HepG2 (cell line): ENCODE measurements around the gene CELF4. TPM values are rescaled to one million over a fixed set of nuclear protein-coding genes. Genes with fewer than 3 reads are reported as not detected.

Experiments used
- CHD4 ChIP-seq: fragments of 200-600 bp; sonication (generic); IDR thresholded peaks from 2 replicates; pipeline ENCODE4 v1.7.0; 2017; ENCODE audit warnings: mild to moderate bottlenecking, low read length, borderline replicate concordance
- GZF1 ChIP-seq: sonication (generic); formaldehyde crosslinking; IDR thresholded peaks from 2 replicates; pipeline ENCODE4 v1.5.1; 2020; ENCODE audit warnings: mild to moderate bottlenecking, missing genetic modification reagents
- LRRFIP1 ChIP-seq: sonication (generic); formaldehyde crosslinking; conservative IDR thresholded peaks from 2 replicates; pipeline ENCODE4 v1.4.0; 2020; ENCODE audit warnings: missing genetic modification reagents
- MIXL1 ChIP-seq: IDR thresholded peaks from 2 replicates; pipeline ENCODE4 v1.6.1; 2016
- SMYD3 ChIP-seq: sonication (generic); formaldehyde crosslinking; IDR thresholded peaks from 2 replicates; pipeline ENCODE4 v1.8.1; 2023; ENCODE audit warnings: mild to moderate bottlenecking, missing genetic modification reagents
- TBX2 ChIP-seq: sonication (generic); formaldehyde crosslinking; IDR thresholded peaks from 2 replicates; pipeline ENCODE4 v1.5.0; 2020; ENCODE audit warnings: missing genetic modification reagents, mild to moderate bottlenecking, borderline replicate concordance
- ZBTB7B ChIP-seq: sonication (generic); formaldehyde crosslinking; IDR thresholded peaks from 2 replicates; pipeline ENCODE4 v1.4.0; 2020; ENCODE audit warnings: missing genetic modification reagents
- ZFP1 ChIP-seq: IDR thresholded peaks from 2 replicates; pipeline ENCODE4 v1.6.1; 2016
- ZNF569 ChIP-seq: sonication (generic); formaldehyde crosslinking; IDR thresholded peaks from 2 replicates; pipeline ENCODE4 v1.5.0; 2020; ENCODE audit warnings: mild to moderate bottlenecking, missing genetic modification reagents, moderate library complexity, borderline replicate concordance
- ZNF780A ChIP-seq: sonication (generic); formaldehyde crosslinking; IDR thresholded peaks from 2 replicates; pipeline ENCODE4 v1.8.0; 2022; ENCODE audit warnings: mild to moderate bottlenecking, missing genetic modification reagents, moderate library complexity
- polyA plus RNA-seq, 8 experiments: library from polyadenylated mRNA; depleted of rRNA in 3 of 8; stranded (reverse) in 7 of 8; unstranded in 1 of 8; fragments of >200 nt; fragmentation: Illumina TruSeq in 4 of 8; extraction: Trizol in 4 of 8; gene quantifications; 2 replicates each; pipeline versions ENCODE4 v1.2.1 to v1.2.3, GENCODE V29; 2011 to 2016; ENCODE audit warnings: low read depth in 4 of 8, missing spikeins in 1 of 8, mixed read lengths in 1 of 8; ENCODE audit not compliant: insufficient read depth in 1 of 8
- total RNA-seq, 5 experiments: library from RNA; depleted of rRNA; stranded (reverse); fragments of >200 nt; fragmentation: Illumina TruSeq; extraction: Trizol; gene quantifications; 2 replicates each; pipeline ENCODE4 v1.2.3, GENCODE V29; 2016; ENCODE audit warnings: low read depth in 1 of 5
- TF ChIP-seq, protein P1 (sequence below): sonication (generic); formaldehyde crosslinking; conservative IDR thresholded peaks from 2 replicates; pipeline ENCODE4 v1.5.0; 2020; ENCODE audit warnings: missing genetic modification reagents
- TF ChIP-seq, protein P2 (sequence below): sonication (generic); formaldehyde crosslinking; IDR thresholded peaks from 2 replicates; pipeline ENCODE4 v1.8.1; 2023; ENCODE audit warnings: missing genetic modification reagents, inconsistent platforms, borderline replicate concordance

CELF4 gene
- total and polyA plus RNA-seq, 2 of the 13 experiments (the other 11 are each of a cell fraction or from before 2014, with no cell fraction given) = not detected

GRCh38 chr18:37378336-37379010 lies 187.1 kb downstream of the CELF4 start (continued):
- no peak for TF ChIP-seq SMYD3 (CRISPR knock-in tag)
- TF ChIP-seq LRRFIP1 (CRISPR knock-in tag) = no peak
- no peak for TF ChIP-seq ZFP1
- TF ChIP-seq ZNF780A = no peak
- TF ChIP-seq, protein P1, sequence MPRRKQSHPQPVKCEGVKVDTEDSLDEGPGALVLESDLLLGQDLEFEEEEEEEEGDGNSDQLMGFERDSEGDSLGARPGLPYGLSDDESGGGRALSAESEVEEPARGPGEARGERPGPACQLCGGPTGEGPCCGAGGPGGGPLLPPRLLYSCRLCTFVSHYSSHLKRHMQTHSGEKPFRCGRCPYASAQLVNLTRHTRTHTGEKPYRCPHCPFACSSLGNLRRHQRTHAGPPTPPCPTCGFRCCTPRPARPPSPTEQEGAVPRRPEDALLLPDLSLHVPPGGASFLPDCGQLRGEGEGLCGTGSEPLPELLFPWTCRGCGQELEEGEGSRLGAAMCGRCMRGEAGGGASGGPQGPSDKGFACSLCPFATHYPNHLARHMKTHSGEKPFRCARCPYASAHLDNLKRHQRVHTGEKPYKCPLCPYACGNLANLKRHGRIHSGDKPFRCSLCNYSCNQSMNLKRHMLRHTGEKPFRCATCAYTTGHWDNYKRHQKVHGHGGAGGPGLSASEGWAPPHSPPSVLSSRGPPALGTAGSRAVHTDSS (CRISPR knock-in tag) = no peak
- TF ChIP-seq TBX2 = no peak
- no peak for TF ChIP-seq ZBTB7B (CRISPR knock-in tag)
- TF ChIP-seq, protein P2, sequence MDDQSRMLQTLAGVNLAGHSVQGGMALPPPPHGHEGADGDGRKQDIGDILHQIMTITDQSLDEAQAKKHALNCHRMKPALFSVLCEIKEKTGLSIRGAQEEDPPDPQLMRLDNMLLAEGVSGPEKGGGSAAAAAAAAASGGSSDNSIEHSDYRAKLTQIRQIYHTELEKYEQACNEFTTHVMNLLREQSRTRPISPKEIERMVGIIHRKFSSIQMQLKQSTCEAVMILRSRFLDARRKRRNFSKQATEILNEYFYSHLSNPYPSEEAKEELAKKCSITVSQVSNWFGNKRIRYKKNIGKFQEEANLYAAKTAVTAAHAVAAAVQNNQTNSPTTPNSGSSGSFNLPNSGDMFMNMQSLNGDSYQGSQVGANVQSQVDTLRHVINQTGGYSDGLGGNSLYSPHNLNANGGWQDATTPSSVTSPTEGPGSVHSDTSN (CRISPR knock-in tag) = no peak
- no peak for TF ChIP-seq CHD4
- no peak for TF ChIP-seq MIXL1 (CRISPR knock-in tag)
- no peak for TF ChIP-seq ZNF569
- no peak for TF ChIP-seq GZF1 (CRISPR knock-in tag)
